Stimulated activated CD4-positive, alpha-beta T cell treated with anti-CD3 and anti-CD28 coated beads, Interleukin-15, amount 100 ng/mL, for 48 hours (primary cell): ENCODE results near the gene AHI1.

Experiments used
- DNase-seq, 2 donors: peaks; one replicate each; pipeline ENCODE4 v3.0.0-alpha.2; 2020; ENCODE audit warnings: low read depth in 2 of 2

Gene AHI1

GRCh38 chr6:135451617-135452190 lies 45.8 kb downstream of the AHI1 start:
- DNase-seq: no peak

- no peak for DNase-seq
Measured at GRCh38 chr6:135449246-135449645, 48.3 kb downstream of the AHI1 start.

GRCh38 chr6:135440087-135440792 lies 57.3 kb downstream of the AHI1 start:
- DNase-seq: no peak

- DNase-seq: no peak
Measured at GRCh38 chr6:135439549-135439948, 58.0 kb downstream of the AHI1 start.

- DNase-seq: no peak
Measured at GRCh38 chr6:135438907-135439535, 58.5 kb downstream of the AHI1 start.

- DNase-seq: no peak
Measured at GRCh38 chr6:135434991-135435390, 62.5 kb downstream of the AHI1 start.

GRCh38 chr6:135434095-135434494 lies 63.4 kb downstream of the AHI1 start:
- DNase-seq: no peak

GRCh38 chr6:135428078-135428477 lies 69.5 kb downstream of the AHI1 start:
- no peak for DNase-seq

- no peak for DNase-seq
Measured at GRCh38 chr6:135426833-135427232, 70.7 kb downstream of the AHI1 start.

GRCh38 chr6:135424385-135424784 lies 73.2 kb downstream of the AHI1 start:
- DNase-seq: no peak

GRCh38 chr6:135423649-135424128 lies 73.9 kb downstream of the AHI1 start:
- DNase-seq: no peak

- DNase-seq: no peak
Measured at GRCh38 chr6:135419162-135419561, 78.4 kb downstream of the AHI1 start.

- no peak for DNase-seq
Measured at GRCh38 chr6:135418040-135418760, 79.3 kb downstream of the AHI1 start.

GRCh38 chr6:135412761-135413160 lies 84.8 kb downstream of the AHI1 start:
- DNase-seq: no peak

- DNase-seq: no peak
Measured at GRCh38 chr6:135411849-135412248, 85.7 kb downstream of the AHI1 start.

GRCh38 chr6:135411339-135411738 lies 86.2 kb downstream of the AHI1 start:
- DNase-seq: no peak

GRCh38 chr6:135410856-135411255 lies 86.7 kb downstream of the AHI1 start:
- DNase-seq: no peak

GRCh38 chr6:135403584-135403983 lies 94.0 kb downstream of the AHI1 start:
- no peak for DNase-seq

GRCh38 chr6:135402311-135402710 lies 95.2 kb downstream of the AHI1 start:
- no peak for DNase-seq

GRCh38 chr6:135397172-135397952 lies 100.2 kb downstream of the AHI1 start:
- DNase-seq: no peak

- DNase-seq: no peak
Measured at GRCh38 chr6:135395136-135395535, 102.4 kb downstream of the AHI1 start.

- DNase-seq: no peak
Measured at GRCh38 chr6:135393289-135393688, 104.3 kb downstream of the AHI1 start.
